ENCODE results near the gene P4HA1. TPM values are rescaled to one million over a fixed set of nuclear protein-coding genes. Genes with fewer than 3 reads are reported as not detected.

The P4HA1 gene
- total and polyA plus RNA-seq, 10 donors, result 5.3 to 74.1 (median 28.0) TPM

GRCh38 chr10:73076360-73077183 lies 20.1 kb downstream of the P4HA1 start:
- Histone ChIP-seq H3K9me3 (no peaks in the 10 kb centered on the region), H3K36me3 (peaks cover 0 to 37% (median 20%) of the 10 kb centered on the region in 6 donors), H3K4me1 (peaks cover 6 to 14% (median 9%) of the 10 kb centered on the region in 6 donors), H3K27me3 (replicated peaks in 1 of 7) (no peaks in the 10 kb centered on the region), H3K4me3 (peak overlapping the region in 1 of 8 donors; percentile 0), H3K27ac (peak overlapping the region in 7 of 8 donors; percentile 3 to 61 (median 50))
- TF ChIP-seq CTCF (IDR thresholded peaks at IDR 0.05 in 8 of 11, conservative IDR thresholded peaks at IDR 0.05 in 3 of 11), result no peak
- TF ChIP-seq POLR2AphosphoS5 (IDR thresholded peaks at IDR 0.05), result no peak
- TF ChIP-seq POLR2A (IDR thresholded peaks at IDR 0.05), result no peak
- intact Hi-C loops (cut with DNase I; ENCODE audit: low total_unique reads), result no loop called here
- DNase-seq, result no peak
- 36 to 48% (median 43%) methylated on average over 6 of the region's 6 CpGs for WGBS, 5 donors

GRCh38 chr10:73075829-73076228 lies 20.8 kb downstream of the P4HA1 start:
- DNase-seq, result no peak
- WGBS, 5 donors, result 82 to 99% (median 97%) methylated on average over 3 of the region's 3 CpGs
- Histone ChIP-seq H3K4me3 (no peak overlapping the region), H3K36me3 (peaks cover 0 to 45% (median 24%) of the 10 kb centered on the region in 6 donors), H3K27ac (peak overlapping the region in 1 of 8 donors; percentile 48), H3K27me3 (replicated peaks in 1 of 7) (no peaks in the 10 kb centered on the region), H3K9me3 (no peaks in the 10 kb centered on the region), H3K4me1 (peaks cover 6 to 14% (median 9%) of the 10 kb centered on the region in 6 donors)
- no peak for TF ChIP-seq POLR2AphosphoS5 (IDR thresholded peaks at IDR 0.05)
- no peak for TF ChIP-seq CTCF (IDR thresholded peaks at IDR 0.05 in 8 of 11, conservative IDR thresholded peaks at IDR 0.05 in 3 of 11)
- TF ChIP-seq POLR2A (IDR thresholded peaks at IDR 0.05), result no peak
- intact Hi-C loops (cut with DNase I; ENCODE audit: low total_unique reads), result no loop called here

- no peaks in the 10 kb centered on the region for H3K9me3 ChIP-seq
- DNase-seq, result no peak
- H3K27ac ChIP-seq, result no peak overlapping the region
- TF ChIP-seq POLR2A (IDR thresholded peaks at IDR 0.05) (no peak), POLR2AphosphoS5 (IDR thresholded peaks at IDR 0.05) (no peak)
- no peak overlapping the region for H3K4me3 ChIP-seq
- no peaks in the 10 kb centered on the region for H3K27me3 ChIP-seq (replicated peaks in 1 of 7)
- intact Hi-C loops (cut with DNase I; ENCODE audit: low total_unique reads), result no loop called here
- H3K36me3 ChIP-seq, result peaks cover 0 to 65% (median 30%) of the 10 kb centered on the region in 6 donors
- peaks cover 6 to 14% (median 9%) of the 10 kb centered on the region in 6 donors for H3K4me1 ChIP-seq
Observed at GRCh38 chr10:73073627-73074026, 23.0 kb downstream of the P4HA1 start.

- TF ChIP-seq CTCF (IDR thresholded peaks at IDR 0.05 in 8 of 11, conservative IDR thresholded peaks at IDR 0.05 in 3 of 11) (no peak), POLR2AphosphoS5 (IDR thresholded peaks at IDR 0.05) (no peak), POLR2A (IDR thresholded peaks at IDR 0.05) (no peak)
- H3K27me3 ChIP-seq (replicated peaks in 1 of 7), result no peaks in the 10 kb centered on the region
- H3K36me3 ChIP-seq, result peaks cover 0 to 78% (median 28%) of the 10 kb centered on the region in 6 donors
- DNase-seq, result no peak
- intact Hi-C loops (cut with DNase I; ENCODE audit: low total_unique reads), result loop anchor here (10.0 kb wide), 1 partner anchor 701 kb away; no protein-coding TSS in a partner anchor
- WGBS, 5 donors, result 72 to 94% (median 79%) methylated on average over 1 of the region's 1 CpG
- H3K4me1 ChIP-seq, result peaks cover 0 to 12% (median 0%) of the 10 kb centered on the region in 6 donors
- H3K4me3 ChIP-seq, result no peak overlapping the region
- H3K27ac ChIP-seq, result no peak overlapping the region
- no peaks in the 10 kb centered on the region for H3K9me3 ChIP-seq
Observed at GRCh38 chr10:73065441-73065840, 31.2 kb downstream of the P4HA1 start.

Measured in spleen (tissue), 11 donors.